GM19372 (cell line): ENCODE results near the gene KRTAP10-5.

ENCODE experiments used
- ATAC-seq: cut with Tn5 transposase; IDR thresholded peaks from one replicate; pipeline ENCODE4 v1.9.1; 2021; ENCODE audit warnings: mild to moderate bottlenecking, low read depth, moderate library complexity; ENCODE audit not compliant: unreplicated experiment

The KRTAP10-5 gene

GRCh38 chr21:44532712-44533111 is 47.7 kb downstream of the KRTAP10-5 start:
- no peak for ATAC-seq

- ATAC-seq = no peak
Observed at GRCh38 chr21:44531606-44532564, 48.5 kb downstream of the KRTAP10-5 start.

GRCh38 chr21:44530903-44531605 is 49.4 kb downstream of the KRTAP10-5 start:
- no peak for ATAC-seq

GRCh38 chr21:44530221-44530902 is 50.0 kb downstream of the KRTAP10-5 start:
- no peak for ATAC-seq

- no peak for ATAC-seq
Observed at GRCh38 chr21:44529503-44530125, 50.8 kb downstream of the KRTAP10-5 start.
